Stimulated activated CD4-positive, alpha-beta T cell treated with anti-CD3 and anti-CD28 coated beads, Interleukin-4, amount 100 ng/mL, for 1 hour (primary cell): ENCODE data around the gene NPY2R.

ENCODE experiments used
- DNase-seq: peaks from one replicate; pipeline ENCODE4 v3.0.0-alpha.2; 2020

The NPY2R gene

GRCh38 chr4:155208258-155209054, at the start of gene NPY2R:
Gene NPY2R (plus strand): TSS chr4:155208636. CDS start chr4:155213940, 5,304 bp downstream.
- no peak for DNase-seq

GRCh38 chr4:155161357-155161756, 47.1 kb upstream of the NPY2R start:
- no peak for DNase-seq

- no peak for DNase-seq
Measured at GRCh38 chr4:155164718-155165117, 43.7 kb upstream of the NPY2R start.

- no peak for DNase-seq
Measured at GRCh38 chr4:155170569-155170968, 37.9 kb upstream of the NPY2R start.

- DNase-seq = no peak
Measured at GRCh38 chr4:155173371-155173770, 35.1 kb upstream of the NPY2R start.

- DNase-seq = no peak
Measured at GRCh38 chr4:155174668-155175067, 33.8 kb upstream of the NPY2R start.

- DNase-seq = no peak
Measured at GRCh38 chr4:155179216-155179615, 29.2 kb upstream of the NPY2R start.

GRCh38 chr4:155186972-155187371, 21.5 kb upstream of the NPY2R start:
- DNase-seq = no peak

- DNase-seq = no peak
Measured at GRCh38 chr4:155187989-155188388, 20.4 kb upstream of the NPY2R start.

GRCh38 chr4:155190099-155190498, 18.3 kb upstream of the NPY2R start:
- no peak for DNase-seq

- no peak for DNase-seq
Measured at GRCh38 chr4:155197757-155198156, 10.7 kb upstream of the NPY2R start.

- DNase-seq = no peak
Measured at GRCh38 chr4:155207534-155208257, 740 bp upstream of the NPY2R start.

- no peak for DNase-seq
Measured at GRCh38 chr4:155220025-155220424, 11.6 kb downstream of the NPY2R start.

GRCh38 chr4:155227131-155227530, 18.7 kb downstream of the NPY2R start:
- DNase-seq = no peak

- no peak for DNase-seq
Measured at GRCh38 chr4:155228713-155229112, 20.3 kb downstream of the NPY2R start.

GRCh38 chr4:155232432-155232831, 24.0 kb downstream of the NPY2R start:
- DNase-seq = no peak

- no peak for DNase-seq
Measured at GRCh38 chr4:155234206-155234605, 25.8 kb downstream of the NPY2R start.

GRCh38 chr4:155237567-155237966, 29.1 kb downstream of the NPY2R start:
- DNase-seq = no peak

GRCh38 chr4:155241225-155241624, 32.8 kb downstream of the NPY2R start:
- DNase-seq = no peak

- DNase-seq = no peak
Measured at GRCh38 chr4:155241664-155242063, 33.2 kb downstream of the NPY2R start.

- DNase-seq = no peak
Measured at GRCh38 chr4:155245105-155245504, 36.7 kb downstream of the NPY2R start.

GRCh38 chr4:155248002-155248896, 39.8 kb downstream of the NPY2R start:
- DNase-seq = no peak

GRCh38 chr4:155249016-155249566, 40.7 kb downstream of the NPY2R start:
- no peak for DNase-seq
